GM18526 (cell line): Measurements from ENCODE around the gene TRIM59.

Source experiments
- POLR2A ChIP-seq: IDR thresholded peaks from 3 replicates; pipeline ENCODE4 v1.6.1; 2011; ENCODE audit not compliant: insufficient read length; ENCODE audit errors: extremely low read depth

The TRIM59 gene

DNA sequence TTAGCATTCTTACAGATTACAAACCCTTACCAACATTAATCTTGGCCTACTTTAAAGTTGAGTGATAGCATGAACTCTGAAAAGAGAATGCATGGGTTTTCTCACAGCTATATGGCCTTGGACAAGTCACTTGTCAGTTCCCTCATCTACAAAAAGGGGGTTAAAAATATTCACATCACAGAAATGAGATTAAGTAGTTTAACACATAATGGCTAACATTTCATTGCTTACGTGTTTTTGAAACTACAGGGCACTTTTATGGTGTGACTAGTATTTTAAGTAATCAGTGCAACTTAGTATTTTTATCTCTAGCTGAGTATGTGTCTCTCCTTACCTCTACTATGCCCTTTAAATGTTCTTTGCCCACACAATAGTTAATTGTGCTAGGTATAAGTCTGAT, 13.8 kb downstream of the TRIM59 start:
- TF ChIP-seq POLR2A: no peak

- TF ChIP-seq POLR2A: no peak
Observed at GRCh38 chr3:160435095-160435494, 14.5 kb downstream of the TRIM59 start.

- TF ChIP-seq POLR2A: no peak
Observed at GRCh38 chr3:160434071-160434470, 15.5 kb downstream of the TRIM59 start.

DNA sequence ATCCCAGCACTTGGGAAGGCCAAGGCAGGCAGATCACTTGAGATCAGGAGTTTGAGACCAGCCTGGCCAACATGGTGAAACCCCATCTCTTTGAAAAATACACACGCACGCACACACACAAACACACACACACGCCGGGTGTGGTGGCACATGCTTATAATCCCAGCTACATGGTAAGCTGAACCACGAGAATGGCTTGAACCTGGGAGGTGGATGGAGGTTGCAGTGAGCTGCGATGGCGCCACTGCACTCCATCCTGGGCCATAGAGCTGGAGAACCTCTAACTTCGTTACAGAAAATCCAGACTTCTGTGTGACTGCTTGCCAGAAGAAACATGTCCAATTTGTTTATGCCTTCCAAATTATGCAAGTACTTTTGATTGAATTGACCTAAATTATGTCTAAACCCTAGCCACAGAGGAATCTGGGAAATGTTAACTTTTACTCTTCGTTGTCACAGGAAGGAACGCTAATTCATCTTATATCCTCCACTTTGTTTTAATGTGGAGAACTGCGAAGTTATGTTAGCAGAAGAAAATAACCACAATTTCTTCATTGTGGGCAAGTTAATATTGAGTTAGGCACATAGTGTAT, 21.7 kb downstream of the TRIM59 start:
- TF ChIP-seq POLR2A: no peak

DNA sequence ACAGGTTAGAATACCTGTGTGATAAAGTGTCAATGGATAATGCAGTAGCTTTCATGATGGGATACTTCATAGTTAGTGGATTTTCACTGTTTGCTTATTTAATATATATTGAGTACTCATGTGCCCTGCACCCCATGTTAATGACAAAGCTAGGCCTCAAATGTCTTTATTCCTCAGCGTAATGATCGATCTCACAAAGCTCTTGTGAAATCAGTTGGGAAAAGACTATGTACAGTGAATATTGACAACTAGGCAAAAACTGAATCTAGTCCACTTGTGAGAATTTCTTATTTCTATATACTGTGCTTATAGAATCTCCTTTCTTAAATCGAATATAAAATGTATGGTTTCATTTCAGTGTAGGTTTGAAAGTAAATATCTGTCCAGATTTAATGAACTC, 32.3 kb downstream of the TRIM59 start:
- TF ChIP-seq POLR2A: no peak

- no peak for TF ChIP-seq POLR2A
Observed at GRCh38 chr3:160413613-160414248, 35.9 kb downstream of the TRIM59 start.

GRCh38 chr3:160412477-160412876, 37.1 kb downstream of the TRIM59 start:
- TF ChIP-seq POLR2A: no peak

- TF ChIP-seq POLR2A: no peak
Observed at GRCh38 chr3:160409812-160410610, 39.6 kb downstream of the TRIM59 start.

DNA sequence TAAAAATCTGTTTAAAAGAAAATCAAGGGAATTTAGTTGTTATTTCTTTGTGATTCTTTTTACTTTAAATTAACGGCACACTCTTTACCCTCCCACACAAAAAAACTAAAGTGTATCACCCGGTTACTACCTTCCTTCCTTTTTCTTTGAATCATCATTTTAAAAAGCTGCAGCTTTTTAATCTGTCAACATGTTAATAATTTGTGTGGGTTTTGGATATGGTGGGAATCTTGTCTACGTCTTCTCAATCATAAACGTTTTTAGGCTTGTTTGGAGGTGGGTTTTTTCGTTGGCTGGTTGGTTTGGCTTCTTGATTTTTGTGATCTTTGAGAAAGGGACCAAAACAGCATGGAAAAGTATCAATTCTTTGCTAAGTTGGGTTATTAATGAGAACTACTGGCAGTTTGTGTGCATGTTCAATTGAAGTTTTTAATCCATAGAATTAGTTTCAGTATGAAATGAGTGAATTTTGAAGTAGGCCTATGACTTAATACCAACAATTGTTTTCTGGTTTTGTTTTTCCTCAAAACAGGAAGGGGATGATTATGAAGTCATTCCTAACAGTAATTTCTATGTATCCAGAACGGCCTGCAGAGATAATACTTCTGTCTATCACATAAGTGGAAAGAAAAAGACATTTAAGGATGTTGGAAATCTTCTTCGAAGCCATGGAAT, 45.7 kb downstream of the TRIM59 start:
- TF ChIP-seq POLR2A: no peak

GRCh38 chr3:160403028-160403545, 46.5 kb downstream of the TRIM59 start:
- TF ChIP-seq POLR2A: no peak

DNA sequence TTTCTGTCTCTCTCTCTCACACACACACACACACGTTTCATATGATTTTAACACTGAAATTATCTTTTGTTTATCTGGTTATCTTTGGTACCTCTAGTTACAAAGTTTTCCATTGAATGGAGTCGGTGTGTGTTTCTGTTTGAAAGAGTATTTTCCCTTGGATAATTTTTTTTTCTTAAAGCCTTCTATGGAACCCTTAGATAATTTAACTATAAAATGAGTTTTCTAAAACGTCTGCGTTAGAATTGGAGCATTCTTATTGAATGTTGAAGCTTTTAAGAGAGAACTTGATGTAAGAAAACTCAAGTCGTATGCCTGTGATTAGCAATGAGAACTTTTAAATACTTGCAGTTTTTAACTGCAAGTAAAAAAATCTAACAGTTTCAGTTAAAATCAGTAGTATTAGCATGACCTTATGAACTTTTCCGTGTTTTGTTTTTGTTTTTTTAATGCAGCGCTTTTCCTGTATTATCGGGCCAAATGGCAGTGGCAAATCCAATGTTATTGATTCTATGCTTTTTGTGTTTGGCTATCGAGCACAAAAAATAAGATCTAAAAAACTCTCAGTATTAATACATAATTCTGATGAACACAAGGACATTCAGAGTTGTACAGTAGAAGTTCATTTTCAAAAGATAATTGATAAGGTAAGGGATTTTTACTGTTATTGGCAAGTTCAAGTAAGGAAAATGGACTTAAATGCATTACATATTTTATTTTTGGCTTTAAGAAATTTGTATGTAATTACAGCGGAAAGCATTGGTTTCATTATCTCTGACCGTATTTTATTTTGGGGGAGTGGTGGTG, 47.2 kb downstream of the TRIM59 start:
- no peak for TF ChIP-seq POLR2A

GRCh38 chr3:160401291-160402095, 48.1 kb downstream of the TRIM59 start:
- no peak for TF ChIP-seq POLR2A

GRCh38 chr3:160400702-160401150, 48.9 kb downstream of the TRIM59 start:
- TF ChIP-seq POLR2A: no peak
